Endothelial cell (in vitro differentiated cells): ENCODE results near the gene MEIOB. TPM values are rescaled to one million over a fixed set of nuclear protein-coding genes. Genes with fewer than 3 reads are reported as not detected.

ENCODE experiments used
- DNase-seq: peaks from one replicate; pipeline ENCODE4 v3.0.0; 2021; ENCODE audit warnings: low spot score
- H3K27ac Mint-ChIP-seq: one replicate; pipeline ENCODE4 v1.8.0; 2021; ENCODE audit warnings: mixed read lengths, inconsistent platforms; ENCODE audit not compliant: unreplicated experiment
- H3K27me3 Mint-ChIP-seq: one replicate; pipeline ENCODE4 v1.8.0; 2021; ENCODE audit warnings: mild to moderate bottlenecking, moderate library complexity, mixed read lengths, inconsistent platforms; ENCODE audit not compliant: unreplicated experiment
- H3K36me3 Mint-ChIP-seq: one replicate; pipeline ENCODE4 v1.8.0; 2021; ENCODE audit warnings: mild to moderate bottlenecking, low read depth, mixed read lengths, inconsistent platforms; ENCODE audit not compliant: unreplicated experiment
- H3K4me1 Mint-ChIP-seq: one replicate; pipeline ENCODE4 v1.8.0; 2021; ENCODE audit warnings: mild to moderate bottlenecking, mixed read lengths, inconsistent platforms; ENCODE audit not compliant: unreplicated experiment
- H3K4me3 Mint-ChIP-seq: one replicate; pipeline ENCODE4 v1.8.0; 2021; ENCODE audit warnings: mild to moderate bottlenecking, mixed read lengths, inconsistent platforms; ENCODE audit not compliant: unreplicated experiment
- H3K9me3 Mint-ChIP-seq: one replicate; pipeline ENCODE4 v1.8.0; 2021; ENCODE audit warnings: mixed read lengths, inconsistent platforms; ENCODE audit not compliant: unreplicated experiment
- total RNA-seq: library from RNA; stranded (reverse); fragmentation: NEBNext Ultra II Directional; extraction: Animal tissue kit (Norgen Biotek cat#: 25700); gene quantifications from one replicate; pipeline ENCODE4 v1.2.1, GENCODE V29; 2021; ENCODE audit not compliant: unreplicated experiment
- TF ChIP-seq, protein P1 (sequence below): fragments of 200-600 bp; sonication (generic); IDR thresholded peaks from one replicate; pipeline ENCODE4 v1.5.0; 2021; ENCODE audit warnings: antibody characterized with exemption; ENCODE audit not compliant: unreplicated experiment

MEIOB gene
- total RNA-seq, 1 donor from 2014 or later: not detected

DNA sequence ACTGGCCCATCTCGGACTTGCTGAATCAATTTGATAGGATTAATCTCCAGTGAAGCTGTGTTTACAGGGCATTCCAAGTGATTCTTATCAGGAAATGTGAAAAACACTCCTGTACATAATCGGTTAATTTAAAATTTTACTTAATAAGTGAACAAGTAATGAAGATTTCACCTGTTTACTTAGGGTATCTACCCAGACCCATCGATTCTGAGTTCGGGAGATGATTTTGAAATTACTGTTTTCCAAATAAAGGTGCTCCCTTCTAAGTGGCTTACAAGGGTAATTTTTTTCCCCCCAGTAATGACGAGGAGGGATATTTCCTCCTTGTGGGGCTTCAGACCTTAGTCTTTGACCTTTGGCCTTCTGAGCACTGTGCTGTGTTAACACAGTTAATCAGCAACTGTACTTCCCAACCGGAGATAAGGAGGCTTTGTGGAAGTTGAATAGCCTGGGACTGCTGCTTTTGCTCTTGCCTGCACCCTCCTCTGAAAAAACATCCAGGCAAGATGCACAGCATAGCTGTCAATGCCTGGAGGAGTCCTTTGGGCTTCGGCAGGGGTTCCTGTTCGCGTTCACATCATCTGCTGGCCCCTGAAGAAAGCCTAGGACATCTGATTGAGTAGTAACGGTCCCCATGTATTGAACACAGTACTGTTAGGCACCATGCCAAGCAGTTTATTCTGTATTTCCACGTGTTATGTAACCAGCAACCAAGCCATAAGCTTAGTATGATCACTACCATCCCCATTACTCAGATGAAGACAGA is 43.1 kb downstream of the MEIOB start:
- H3K4me3 Mint-ChIP-seq: peak overlapping the region; percentile 62
- H3K27me3 Mint-ChIP-seq: no peaks in the 10 kb centered on the region
- no peak for DNase-seq
- peaks cover 14% of the 10 kb centered on the region for H3K4me1 Mint-ChIP-seq
- TF ChIP-seq, protein P1, sequence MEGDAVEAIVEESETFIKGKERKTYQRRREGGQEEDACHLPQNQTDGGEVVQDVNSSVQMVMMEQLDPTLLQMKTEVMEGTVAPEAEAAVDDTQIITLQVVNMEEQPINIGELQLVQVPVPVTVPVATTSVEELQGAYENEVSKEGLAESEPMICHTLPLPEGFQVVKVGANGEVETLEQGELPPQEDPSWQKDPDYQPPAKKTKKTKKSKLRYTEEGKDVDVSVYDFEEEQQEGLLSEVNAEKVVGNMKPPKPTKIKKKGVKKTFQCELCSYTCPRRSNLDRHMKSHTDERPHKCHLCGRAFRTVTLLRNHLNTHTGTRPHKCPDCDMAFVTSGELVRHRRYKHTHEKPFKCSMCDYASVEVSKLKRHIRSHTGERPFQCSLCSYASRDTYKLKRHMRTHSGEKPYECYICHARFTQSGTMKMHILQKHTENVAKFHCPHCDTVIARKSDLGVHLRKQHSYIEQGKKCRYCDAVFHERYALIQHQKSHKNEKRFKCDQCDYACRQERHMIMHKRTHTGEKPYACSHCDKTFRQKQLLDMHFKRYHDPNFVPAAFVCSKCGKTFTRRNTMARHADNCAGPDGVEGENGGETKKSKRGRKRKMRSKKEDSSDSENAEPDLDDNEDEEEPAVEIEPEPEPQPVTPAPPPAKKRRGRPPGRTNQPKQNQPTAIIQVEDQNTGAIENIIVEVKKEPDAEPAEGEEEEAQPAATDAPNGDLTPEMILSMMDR: no peak
- peaks cover 5% of the 10 kb centered on the region for H3K36me3 Mint-ChIP-seq
- H3K27ac Mint-ChIP-seq: no peak overlapping the region
- no peaks in the 10 kb centered on the region for H3K9me3 Mint-ChIP-seq

DNA sequence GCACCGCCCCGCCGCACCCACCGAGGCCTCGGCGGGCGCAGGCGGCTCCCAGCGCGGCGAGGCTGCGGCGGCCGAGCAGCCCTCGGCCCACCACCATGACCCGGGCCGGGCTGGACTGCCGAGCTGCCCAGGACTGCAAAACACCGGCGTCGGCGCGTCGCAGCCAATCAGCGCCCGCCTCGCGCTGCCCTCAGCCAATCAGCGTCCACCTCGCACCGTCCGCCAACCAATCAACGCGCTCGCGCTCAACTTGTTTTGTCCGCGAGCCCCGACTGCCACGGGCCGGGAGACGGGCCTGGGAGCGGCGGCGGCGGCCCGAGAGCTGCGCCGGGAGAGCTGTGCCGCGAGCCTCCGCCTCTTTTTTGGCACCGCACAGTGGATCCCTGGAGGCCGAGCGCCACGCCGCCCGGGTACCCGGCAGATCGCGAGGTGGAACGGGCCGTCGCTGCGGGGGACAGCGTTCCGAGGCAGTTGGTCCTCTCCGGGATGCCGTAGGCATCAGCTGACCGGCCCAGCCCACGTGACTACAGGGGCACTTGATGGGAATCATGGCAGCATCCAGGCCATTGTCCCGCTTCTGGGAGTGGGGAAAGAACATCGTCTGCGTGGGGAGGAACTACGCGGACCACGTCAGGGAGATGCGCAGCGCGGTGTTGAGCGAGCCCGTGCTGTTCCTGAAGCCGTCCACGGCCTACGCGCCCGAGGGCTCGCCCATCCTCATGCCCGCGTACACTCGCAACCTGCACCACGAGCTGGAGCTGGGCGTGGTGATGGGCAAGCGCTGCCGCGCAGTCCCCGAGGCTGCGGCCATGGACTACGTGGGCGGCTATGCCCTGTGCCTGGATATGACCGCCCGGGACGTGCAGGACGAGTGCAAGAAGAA is 45.0 kb downstream of the MEIOB start, which contains the start of the genes FAHD1 and HAGH:
Gene FAHD1 (plus strand): TSS at position 516 of the 883 bp plus-strand sequence. CDS start 33 bp downstream, at position 549.
Gene HAGH (minus strand): TSS at position 135 of the 883 bp plus-strand sequence. CDS start 38 bp downstream, at position 97.
- DNase-seq: peak; percentile 92
- Mint-ChIP-seq H3K4me3 (peak within 1 kb of the TSS; percentile 97), H3K36me3 (peaks cover 5% of the 10 kb centered on the region), H3K9me3 (no peaks in the 10 kb centered on the region), H3K27me3 (no peaks in the 10 kb centered on the region), H3K4me1 (peaks cover 14% of the 10 kb centered on the region), H3K27ac (no peak within 1 kb of the TSS)
- TF ChIP-seq, protein P1: no peak

DNA sequence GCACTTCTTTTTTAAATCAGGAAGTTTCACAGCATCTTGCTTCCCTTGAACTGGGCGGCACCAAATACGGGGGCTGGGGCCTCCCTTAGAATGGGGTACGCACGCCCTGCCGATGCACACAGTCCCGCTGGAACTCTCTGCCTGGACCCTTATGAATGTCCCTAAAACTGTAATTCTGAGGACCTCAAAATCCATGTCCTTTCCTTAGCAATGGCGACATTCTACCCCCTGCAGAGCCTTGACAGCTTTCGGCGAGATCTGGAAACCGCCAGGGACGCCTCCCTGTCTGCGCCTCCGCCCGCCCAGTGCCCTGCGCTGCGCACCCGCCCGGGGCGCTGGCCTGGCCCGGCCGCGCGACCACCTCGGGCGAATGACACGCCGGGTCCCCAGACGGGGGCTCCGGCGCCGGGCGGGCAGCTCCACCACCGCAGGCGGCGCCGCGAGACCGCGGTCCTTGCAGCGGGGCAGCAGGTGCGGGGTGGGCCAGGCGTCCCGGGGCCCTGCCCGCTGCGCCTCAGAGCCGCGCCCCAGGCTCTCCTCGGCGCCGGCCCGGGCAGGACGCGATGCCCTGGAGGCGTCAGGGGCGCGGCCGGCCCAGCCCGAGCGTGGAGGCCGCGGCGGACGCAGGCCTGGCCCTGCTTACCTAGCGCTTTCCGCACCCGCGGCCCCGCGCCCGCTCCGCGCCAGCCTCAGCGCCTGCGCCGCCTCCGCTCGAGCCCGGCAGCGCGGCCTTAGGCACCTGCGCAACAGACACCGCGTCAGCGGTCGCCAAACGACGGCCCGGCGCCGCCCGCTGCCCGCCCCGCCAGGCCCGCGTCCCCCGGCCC is 45.9 kb downstream of the MEIOB start:
- Mint-ChIP-seq H3K36me3 (peaks cover 5% of the 10 kb centered on the region), H3K27ac (no peak overlapping the region), H3K4me1 (peaks cover 14% of the 10 kb centered on the region), H3K9me3 (no peaks in the 10 kb centered on the region), H3K27me3 (no peaks in the 10 kb centered on the region), H3K4me3 (peak overlapping the region; percentile 89)
- TF ChIP-seq, protein P1: no peak
- peak; percentile 61 for DNase-seq

DNA sequence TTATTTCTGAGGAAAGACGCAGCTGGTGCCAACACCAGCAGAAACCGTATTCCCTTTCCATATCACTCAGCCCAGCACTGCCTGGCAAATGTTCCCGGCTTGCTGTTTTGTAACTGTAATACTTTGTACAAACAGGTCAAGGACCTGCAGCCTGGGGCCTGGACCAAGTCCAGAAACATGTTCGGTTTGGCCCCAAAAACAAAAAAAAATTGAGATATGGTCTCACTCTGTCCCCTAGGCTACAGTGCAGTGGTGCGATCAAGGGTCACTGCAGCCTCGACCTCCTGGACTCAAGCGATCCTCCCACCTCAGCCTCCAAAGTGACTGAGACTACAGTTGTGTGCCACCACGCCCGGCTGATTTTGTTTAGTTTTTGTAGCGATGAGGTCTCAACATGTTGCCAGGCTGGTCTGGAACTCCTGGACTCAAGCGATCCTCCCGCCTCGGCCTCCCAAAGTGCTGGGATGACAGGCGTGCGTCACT is 46.5 kb downstream of the MEIOB start:
- TF ChIP-seq, protein P1: no peak
- Mint-ChIP-seq H3K27ac (no peak overlapping the region), H3K36me3 (no peaks in the 10 kb centered on the region), H3K9me3 (no peaks in the 10 kb centered on the region), H3K27me3 (no peaks in the 10 kb centered on the region), H3K4me3 (peak overlapping the region; percentile 89), H3K4me1 (peaks cover 14% of the 10 kb centered on the region)
- no peak for DNase-seq
